ENCODE results near the gene NKX1-2.

- TF ChIP-seq CTCF (IDR thresholded peaks at IDR 0.05; ENCODE audit: low read length) (no peak), EZH2 (optimal IDR thresholded peaks at IDR 0.05; ENCODE audit: low read depth, low read length) (no peak), EZH2phosphoT487 (IDR thresholded peaks at IDR 0.05; ENCODE audit: low read length) (no peak)
Observed at GRCh38 chr10:124401633-124402032, 48.2 kb downstream of the NKX1-2 start.
